SK-N-SH (cell line): Measurements from ENCODE around the gene THBS1. TPM values are rescaled to one million over a fixed set of nuclear protein-coding genes. Genes with fewer than 3 reads are reported as not detected.
A peak's percentile ranks its signal among the peaks of the same experiment; 100 is the strongest.

Experiments
- CTCF ChIA-PET: fragments of 300-600, 350-600 bp; formaldehyde crosslinking; extraction: SDS; loops from one replicate; lab custom pipeline; 2021; lab: Yijun Ruan, JAX
- POLR2A ChIA-PET: fragments of 350-600 bp; sonication (Branson Sonifier 250); formaldehyde crosslinking; extraction: SDS; loops from one replicate; lab custom pipeline; 2020; ENCODE audit warnings: antibody characterized with exemption, inconsistent platforms; lab: Yijun Ruan, JAX
- DNase-seq: peaks from one replicate; pipeline ENCODE4 v3.0.0; 2012
- H2AFZ ChIP-seq: fragments of 200-600 bp; sonication (generic); 2 replicates; pipeline ENCODE4 v1.8.1; 2016; ENCODE audit warnings: antibody characterized with exemption, mild to moderate bottlenecking, low read depth
- H3F3A ChIP-seq: fragments of 200-600 bp; sonication (generic); replicated peaks from 2 replicates; pipeline ENCODE3; 2016; ENCODE audit warnings: antibody characterized with exemption, mild to moderate bottlenecking; ENCODE audit not compliant: insufficient read depth
- H3K27ac ChIP-seq, 2 experiments: fragments of 200-500 bp in 1 of 2; fragments of 200-600 bp in 1 of 2; sonication (Bioruptor generic) in 1 of 2; sonication (generic), shearing (Covaris generic) in 1 of 2; 2 replicates each; pipeline versions ENCODE4 v1.5.1 to v1.6.1; 2014 to 2016; ENCODE audit warnings: low read depth in 2 of 2, inconsistent platforms in 1 of 2, low read length in 1 of 2, mild to moderate bottlenecking in 1 of 2, mixed read lengths in 1 of 2
- H3K27me3 ChIP-seq: fragments of 200-600 bp; sonication (generic), shearing (Covaris generic); 2 replicates; pipeline ENCODE4 v1.6.1; 2016; ENCODE audit warnings: mixed run types; ENCODE audit not compliant: insufficient read depth
- H3K36me3 ChIP-seq, 2 experiments: fragments of 200-500 bp in 1 of 2; fragments of 200-600 bp in 1 of 2; sonication (Bioruptor generic) in 1 of 2; sonication (generic) in 1 of 2; replicated peaks in 1 of 2; 2 replicates each; pipeline versions ENCODE3 to v1.5.1; 2014 to 2016; ENCODE audit warnings: low read length in 1 of 2, mild to moderate bottlenecking in 1 of 2; ENCODE audit not compliant: insufficient read depth in 2 of 2, control insufficient read depth in 1 of 2
- H3K4me1 ChIP-seq, 2 experiments: fragments of 200-500 bp in 1 of 2; fragments of 200-600 bp in 1 of 2; sonication (Bioruptor generic) in 1 of 2; sonication (generic), shearing (Covaris generic) in 1 of 2; 2 replicates each; pipeline versions ENCODE4 v1.5.1 to v1.6.1; 2014 to 2016; ENCODE audit warnings: low read depth in 1 of 2, low read length in 1 of 2, mixed run types in 1 of 2; ENCODE audit not compliant: insufficient read depth in 2 of 2, control insufficient read depth in 1 of 2
- H3K4me2 ChIP-seq: fragments of 200-600 bp; sonication (generic), shearing (Covaris generic); 2 replicates; pipeline ENCODE4 v1.6.1; 2017; ENCODE audit warnings: mixed run types
- H3K4me3 ChIP-seq, 2 experiments: fragments of 200-500 bp in 1 of 2; fragments of 200-600 bp in 1 of 2; sonication (Bioruptor generic) in 1 of 2; sonication (generic), shearing (Covaris generic) in 1 of 2; 2 replicates each; pipeline versions ENCODE4 v1.5.1 to v1.8.1; 2014 to 2016; ENCODE audit warnings: low read depth in 2 of 2, inconsistent platforms in 1 of 2, low read length in 1 of 2, mild to moderate bottlenecking in 1 of 2, mixed read lengths in 1 of 2, moderate library complexity in 1 of 2
- H3K79me2 ChIP-seq: fragments of 200-600 bp; sonication (generic); 2 replicates; pipeline ENCODE4 v1.8.1; 2017; ENCODE audit warnings: mild to moderate bottlenecking; ENCODE audit not compliant: insufficient read depth
- H3K9ac ChIP-seq: fragments of 200-600 bp; sonication (generic); 2 replicates; pipeline ENCODE4 v1.6.1; 2017; ENCODE audit warnings: mixed run types
- H3K9me2 ChIP-seq: fragments of 200-600 bp; sonication (generic); 2 replicates; pipeline ENCODE4 v1.6.1; 2017; ENCODE audit warnings: mixed run types
- H3K9me3 ChIP-seq: fragments of 200-600 bp; sonication (generic); 2 replicates; pipeline ENCODE4 v1.6.1; 2017; ENCODE audit warnings: mixed run types, mild to moderate bottlenecking, moderate library complexity
- H4K20me1 ChIP-seq: fragments of 200-600 bp; sonication (generic); 2 replicates; pipeline ENCODE4 v1.6.1; 2017; ENCODE audit warnings: mild to moderate bottlenecking, mixed run types; ENCODE audit not compliant: insufficient read depth
- EP300 ChIP-seq, 2 experiments: IDR thresholded peaks; 2 replicates each; pipeline versions ENCODE4 v1.4.0 to v1.6.1; 2012; ENCODE audit warnings: borderline replicate concordance in 1 of 2, low read depth in 1 of 2, low read length in 1 of 2
- FOXJ3 ChIP-seq: sonication (generic); formaldehyde crosslinking; IDR thresholded peaks from 2 replicates; pipeline ENCODE4 v1.5.1; 2020; ENCODE audit warnings: mild to moderate bottlenecking, missing genetic modification reagents
- FOXM1 ChIP-seq: IDR thresholded peaks from 2 replicates; pipeline ENCODE4 v1.4.0; 2012; ENCODE audit warnings: low read depth, mild to moderate bottlenecking
- GABPA ChIP-seq: IDR thresholded peaks from 2 replicates; pipeline ENCODE4 v1.4.0; 2012; ENCODE audit warnings: low read depth, mild to moderate bottlenecking
- GATA2 ChIP-seq: sonication (generic); formaldehyde crosslinking; IDR thresholded peaks from 2 replicates; pipeline ENCODE4 v1.5.0; 2020; ENCODE audit warnings: mild to moderate bottlenecking, missing genetic modification reagents
- JUND ChIP-seq: IDR thresholded peaks from 2 replicates; pipeline ENCODE4 v1.4.0; 2012
- NFIC ChIP-seq: IDR thresholded peaks from 2 replicates; pipeline ENCODE4 v1.4.0; 2012; ENCODE audit warnings: borderline replicate concordance
- NRF1 ChIP-seq: IDR thresholded peaks from 2 replicates; pipeline ENCODE4 v1.6.1; 2012; ENCODE audit warnings: low read depth, mild to moderate bottlenecking, low read length
- POLR2AphosphoS5 ChIP-seq: IDR thresholded peaks from 2 replicates; pipeline ENCODE4 v1.6.1; 2012; ENCODE audit warnings: low read depth, low read length
- RXRA ChIP-seq: IDR thresholded peaks from 2 replicates; pipeline ENCODE4 v1.4.0; 2012; ENCODE audit warnings: low read depth, mild to moderate bottlenecking, borderline replicate concordance
- SIN3A ChIP-seq: IDR thresholded peaks from 2 replicates; pipeline ENCODE4 v1.6.1; 2012; ENCODE audit warnings: low read depth, mild to moderate bottlenecking, low read length, moderate library complexity, borderline replicate concordance
- SMC3 ChIP-seq: IDR thresholded peaks from 2 replicates; pipeline ENCODE4 v1.6.1; 2012; ENCODE audit warnings: low read depth, low read length, improper control_type of control experiment
- TCF12 ChIP-seq: IDR thresholded peaks from 2 replicates; pipeline ENCODE4 v1.4.0; 2012
- TEAD4 ChIP-seq: IDR thresholded peaks from 2 replicates; pipeline ENCODE4 v1.4.0; 2012; ENCODE audit warnings: mild to moderate bottlenecking, borderline replicate concordance; ENCODE audit not compliant: insufficient read depth
- YY1 ChIP-seq: IDR thresholded peaks from 2 replicates; pipeline ENCODE4 v1.4.0; 2012; ENCODE audit warnings: low read depth, mild to moderate bottlenecking
- whole genome bisulfite sequencing: methylation state at CpG from one replicate; pipeline ENCODE4 v1.1.6; 2017; ENCODE audit warnings: low lambda C conversion rate; 5-methylcytosine and 5-hydroxymethylcytosine counted together
- polyA plus RNA-seq, 3 experiments: library from polyadenylated mRNA; depleted of rRNA; stranded (reverse); fragments of >200 nt; gene quantifications; 2 replicates each; pipeline ENCODE4 v1.2.3, GENCODE V29; 2012
- TF ChIP-seq, protein P1 (sequence below): IDR thresholded peaks from 2 replicates; pipeline ENCODE4 v1.4.0; 2012; ENCODE audit warnings: low read depth, borderline replicate concordance
- TF ChIP-seq, protein P2 (sequence below): fragments of 150-350 bp; IDR thresholded peaks from 2 replicates; pipeline ENCODE4 v1.6.1; 2017; ENCODE audit warnings: antibody characterized with exemption, low read length, low read depth, borderline replicate concordance
- TF ChIP-seq, protein P3 (sequence below): IDR thresholded peaks from 2 replicates; pipeline ENCODE4; 2012
- TF ChIP-seq, protein P4 (sequence below): IDR thresholded peaks from 2 replicates; pipeline ENCODE4 v1.6.1; 2012; ENCODE audit warnings: mild to moderate bottlenecking, low read depth, low read length, moderate library complexity

Gene THBS1
- polyA plus RNA-seq, 1 of the 3 experiments (the other 2 are of a cell fraction), result 117 TPM

DNA sequence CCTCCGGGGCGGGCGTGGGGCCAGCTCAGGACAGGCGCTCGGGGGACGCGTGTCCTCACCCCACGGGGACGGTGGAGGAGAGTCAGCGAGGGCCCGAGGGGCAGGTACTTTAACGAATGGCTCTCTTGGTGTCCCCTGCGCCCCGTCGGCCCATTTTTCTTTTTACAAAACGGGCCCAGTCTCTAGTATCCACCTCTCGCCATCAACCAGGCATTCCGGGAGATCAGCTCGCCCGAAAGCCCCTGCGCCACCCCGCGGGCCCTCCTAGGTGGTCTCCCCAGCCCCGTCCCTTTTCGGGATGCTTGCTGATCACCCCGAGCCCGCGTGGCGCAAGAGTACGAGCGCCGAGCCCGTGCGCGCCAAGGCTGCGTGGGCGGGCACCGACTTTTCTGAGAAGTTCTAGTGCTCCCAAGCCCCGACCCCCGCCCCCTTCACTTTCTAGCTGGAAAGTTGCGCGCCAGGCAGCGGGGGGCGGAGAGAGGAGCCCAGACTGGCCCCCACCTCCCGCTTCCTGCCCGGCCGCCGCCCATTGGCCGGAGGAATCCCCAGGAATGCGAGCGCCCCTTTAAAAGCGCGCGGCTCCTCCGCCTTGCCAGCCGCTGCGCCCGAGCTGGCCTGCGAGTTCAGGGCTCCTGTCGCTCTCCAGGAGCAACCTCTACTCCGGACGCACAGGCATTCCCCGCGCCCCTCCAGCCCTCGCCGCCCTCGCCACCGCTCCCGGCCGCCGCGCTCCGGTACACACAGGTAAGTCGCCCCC is at the start of gene THBS1 (continued):
- TF ChIP-seq, protein P1, sequence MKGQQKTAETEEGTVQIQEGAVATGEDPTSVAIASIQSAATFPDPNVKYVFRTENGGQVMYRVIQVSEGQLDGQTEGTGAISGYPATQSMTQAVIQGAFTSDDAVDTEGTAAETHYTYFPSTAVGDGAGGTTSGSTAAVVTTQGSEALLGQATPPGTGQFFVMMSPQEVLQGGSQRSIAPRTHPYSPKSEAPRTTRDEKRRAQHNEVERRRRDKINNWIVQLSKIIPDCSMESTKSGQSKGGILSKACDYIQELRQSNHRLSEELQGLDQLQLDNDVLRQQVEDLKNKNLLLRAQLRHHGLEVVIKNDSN, result no peak
- TF ChIP-seq YY1, result no peak
- no peak; the same call in 1 of the 2 replicates for TF ChIP-seq FOXM1
- TF ChIP-seq, protein P2, sequence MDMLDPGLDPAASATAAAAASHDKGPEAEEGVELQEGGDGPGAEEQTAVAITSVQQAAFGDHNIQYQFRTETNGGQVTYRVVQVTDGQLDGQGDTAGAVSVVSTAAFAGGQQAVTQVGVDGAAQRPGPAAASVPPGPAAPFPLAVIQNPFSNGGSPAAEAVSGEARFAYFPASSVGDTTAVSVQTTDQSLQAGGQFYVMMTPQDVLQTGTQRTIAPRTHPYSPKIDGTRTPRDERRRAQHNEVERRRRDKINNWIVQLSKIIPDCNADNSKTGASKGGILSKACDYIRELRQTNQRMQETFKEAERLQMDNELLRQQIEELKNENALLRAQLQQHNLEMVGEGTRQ, result no peak
- TF ChIP-seq TEAD4, result peak; percentile 81; the same call in 1 of the 2 replicates
- no peak for TF ChIP-seq JUND
- peak; percentile 98 for TF ChIP-seq POLR2AphosphoS5
- TF ChIP-seq FOXJ3 (CRISPR knock-in tag), result no peak
- peak; percentile 7; the same call in 1 of the 2 replicates for TF ChIP-seq NFIC
- no peak for TF ChIP-seq GATA2
- peak; percentile 55; the same call in 1 of the 2 replicates for TF ChIP-seq SIN3A
- no peak for TF ChIP-seq GABPA

DNA sequence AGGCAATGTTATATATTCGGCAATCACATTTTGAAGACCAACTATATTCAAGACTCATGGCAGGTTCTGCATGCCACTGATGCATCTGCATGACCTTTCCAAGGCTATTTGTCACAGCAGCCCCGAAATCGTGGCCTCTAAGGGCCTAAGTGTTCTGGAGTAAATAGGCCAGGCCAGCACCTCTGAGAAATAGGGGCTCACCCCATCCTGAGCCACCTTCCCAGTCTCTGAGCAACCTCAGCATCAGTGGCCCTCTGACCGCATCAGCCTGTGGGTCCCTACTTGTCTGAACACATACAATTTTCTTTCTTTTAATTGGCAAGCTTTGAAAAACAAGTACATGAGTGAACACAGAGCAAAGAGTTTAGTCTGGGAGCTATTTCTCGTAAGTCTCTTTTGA is 45.9 kb upstream of the THBS1 start:
- H3K4me1 ChIP-seq, result peaks cover 0 to 10% of the 10 kb centered on the region in 2 experiments; a peak in 2 of 4 replicates
- POLR2A ChIA-PET, result no interaction called here
- CTCF ChIA-PET, result interaction anchor here (1.1 kb wide), 1 partner anchor 46 kb away, joined by 3 read pairs; no protein-coding TSS in a partner anchor

More for the DNA sequence above, 45.9 kb upstream of the THBS1 start:
- H3F3A ChIP-seq, result no peaks in the 10 kb centered on the region
- DNase-seq, result no peak
- TF ChIP-seq FOXM1, result no peak
- no peak for TF ChIP-seq TCF12
- TF ChIP-seq TEAD4, result no peak
- TF ChIP-seq, protein P2, result no peak
- TF ChIP-seq SIN3A, result no peak
- TF ChIP-seq, protein P3, sequence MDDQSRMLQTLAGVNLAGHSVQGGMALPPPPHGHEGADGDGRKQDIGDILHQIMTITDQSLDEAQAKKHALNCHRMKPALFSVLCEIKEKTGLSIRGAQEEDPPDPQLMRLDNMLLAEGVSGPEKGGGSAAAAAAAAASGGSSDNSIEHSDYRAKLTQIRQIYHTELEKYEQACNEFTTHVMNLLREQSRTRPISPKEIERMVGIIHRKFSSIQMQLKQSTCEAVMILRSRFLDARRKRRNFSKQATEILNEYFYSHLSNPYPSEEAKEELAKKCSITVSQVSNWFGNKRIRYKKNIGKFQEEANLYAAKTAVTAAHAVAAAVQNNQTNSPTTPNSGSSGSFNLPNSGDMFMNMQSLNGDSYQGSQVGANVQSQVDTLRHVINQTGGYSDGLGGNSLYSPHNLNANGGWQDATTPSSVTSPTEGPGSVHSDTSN, result no peak
- no peak for TF ChIP-seq SMC3
- TF ChIP-seq, protein P4, sequence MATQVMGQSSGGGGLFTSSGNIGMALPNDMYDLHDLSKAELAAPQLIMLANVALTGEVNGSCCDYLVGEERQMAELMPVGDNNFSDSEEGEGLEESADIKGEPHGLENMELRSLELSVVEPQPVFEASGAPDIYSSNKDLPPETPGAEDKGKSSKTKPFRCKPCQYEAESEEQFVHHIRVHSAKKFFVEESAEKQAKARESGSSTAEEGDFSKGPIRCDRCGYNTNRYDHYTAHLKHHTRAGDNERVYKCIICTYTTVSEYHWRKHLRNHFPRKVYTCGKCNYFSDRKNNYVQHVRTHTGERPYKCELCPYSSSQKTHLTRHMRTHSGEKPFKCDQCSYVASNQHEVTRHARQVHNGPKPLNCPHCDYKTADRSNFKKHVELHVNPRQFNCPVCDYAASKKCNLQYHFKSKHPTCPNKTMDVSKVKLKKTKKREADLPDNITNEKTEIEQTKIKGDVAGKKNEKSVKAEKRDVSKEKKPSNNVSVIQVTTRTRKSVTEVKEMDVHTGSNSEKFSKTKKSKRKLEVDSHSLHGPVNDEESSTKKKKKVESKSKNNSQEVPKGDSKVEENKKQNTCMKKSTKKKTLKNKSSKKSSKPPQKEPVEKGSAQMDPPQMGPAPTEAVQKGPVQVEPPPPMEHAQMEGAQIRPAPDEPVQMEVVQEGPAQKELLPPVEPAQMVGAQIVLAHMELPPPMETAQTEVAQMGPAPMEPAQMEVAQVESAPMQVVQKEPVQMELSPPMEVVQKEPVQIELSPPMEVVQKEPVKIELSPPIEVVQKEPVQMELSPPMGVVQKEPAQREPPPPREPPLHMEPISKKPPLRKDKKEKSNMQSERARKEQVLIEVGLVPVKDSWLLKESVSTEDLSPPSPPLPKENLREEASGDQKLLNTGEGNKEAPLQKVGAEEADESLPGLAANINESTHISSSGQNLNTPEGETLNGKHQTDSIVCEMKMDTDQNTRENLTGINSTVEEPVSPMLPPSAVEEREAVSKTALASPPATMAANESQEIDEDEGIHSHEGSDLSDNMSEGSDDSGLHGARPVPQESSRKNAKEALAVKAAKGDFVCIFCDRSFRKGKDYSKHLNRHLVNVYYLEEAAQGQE, result no peak
- TF ChIP-seq EP300 (IDR thresholded peaks at IDR 0.05; ENCODE audit: borderline replicate concordance in 1 of 2, low read depth in 1 of 2, low read length in 1 of 2), result no peak
- TF ChIP-seq NRF1, result no peak
- no peak for TF ChIP-seq RXRA
- TF ChIP-seq, all 33 proteins: peak for 0
- no peaks in the 10 kb centered on the region for H3K27me3 ChIP-seq
- 91% methylated on average over 3 of the region's 5 CpGs for WGBS
- H2AFZ ChIP-seq, result no peak overlapping the region
- H4K20me1 ChIP-seq, result no peaks in the 10 kb centered on the region
- H3K36me3 ChIP-seq, result no peaks in the 10 kb centered on the region
- H3K4me3 ChIP-seq, result no peak overlapping the region
- no peak overlapping the region for H3K4me2 ChIP-seq
- H3K79me2 ChIP-seq, result no peaks in the 10 kb centered on the region
- no peaks in the 10 kb centered on the region for H3K9me3 ChIP-seq
- H3K27ac ChIP-seq, result no peak overlapping the region
- no peak overlapping the region for H3K9ac ChIP-seq
- no peaks in the 10 kb centered on the region for H3K9me2 ChIP-seq
